Heart right ventricle (tissue), 16 donors: ENCODE measurements around the gene SGK2. TPM values are rescaled to one million over a fixed set of nuclear protein-coding genes. Genes with fewer than 3 reads are reported as not detected.

Source experiments
- ATAC-seq, 8 donors: fragments of 200-7000 bp; cut with Tn5 transposase; one replicate each; pipeline ENCODE4 v1.9.1; 2020; ENCODE audit warnings: mild to moderate bottlenecking in 8 of 8, moderate library complexity in 8 of 8, moderate number of reproducible peaks in 1 of 8
- DNase-seq, 2 donors: peaks; one replicate each; pipeline ENCODE4 v3.0.0-alpha.2; 2020
- H3K27ac ChIP-seq, 10 donors: fragments of 200-600 bp; sonication (generic) in 2 of 10; one replicate each; pipeline versions ENCODE4 v1.5.0 to v1.8.0; 2020 to 2022; ENCODE audit warnings: mild to moderate bottlenecking in 3 of 10
- H3K27me3 ChIP-seq, 7 donors: fragments of 200-600 bp; one replicate each; pipeline ENCODE4 v1.8.0; 2021 to 2022; ENCODE audit warnings: mild to moderate bottlenecking in 2 of 7
- H3K36me3 ChIP-seq, 9 donors: fragments of 200-600 bp; sonication (generic) in 1 of 9; one replicate each; pipeline versions ENCODE4 v1.5.0 to v1.8.0; 2020 to 2022; ENCODE audit warnings: mild to moderate bottlenecking in 2 of 9
- H3K4me1 ChIP-seq, 9 donors: fragments of 200-600 bp; sonication (generic) in 1 of 9; one replicate each; pipeline versions ENCODE4 v1.5.0 to v1.8.0; 2020 to 2022; ENCODE audit warnings: mild to moderate bottlenecking in 4 of 9
- H3K4me3 ChIP-seq, 10 donors: fragments of 200-600 bp; sonication (generic) in 2 of 10; one replicate each; pipeline versions ENCODE4 v1.5.0 to v1.8.0; 2020 to 2022; ENCODE audit warnings: mild to moderate bottlenecking in 7 of 10, moderate library complexity in 2 of 10
- H3K9me3 ChIP-seq, 11 donors: fragments of 200-600 bp in 10 of 11; sonication (generic) in 2 of 11; one replicate each; pipeline versions ENCODE4 v1.5.0 to v1.8.0; 2013 to 2022; ENCODE audit warnings: mild to moderate bottlenecking in 2 of 11, control low read depth in 1 of 11, moderate library complexity in 1 of 11
- CTCF ChIP-seq, 9 donors: fragments of 200-600 bp; sonication (generic) in 2 of 9; IDR thresholded peaks; one replicate each; pipeline versions ENCODE4 v1.5.0 to v1.8.0; 2021 to 2022; ENCODE audit warnings: antibody characterized with exemption in 9 of 9, mild to moderate bottlenecking in 5 of 9, moderate library complexity in 1 of 9
- WGBS, 2 donors: extraction: QIAGEN DNeasy Blood & Tissue Kit; methylation state at CpG; one replicate each; pipeline ENCODE4 v1.1.7; 2013; ENCODE audit warnings: inconsistent platforms in 1 of 2; 5-methylcytosine and 5-hydroxymethylcytosine counted together
- intact Hi-C, 10 donors: fragments of 100-400 bp; cut with DNase I; formaldehyde crosslinking; loops; one replicate each; pipeline versions ENCODE4 v1.11.1 to v1.14.2; 2022
- polyA plus RNA-seq, 2 donors: library from polyadenylated mRNA; stranded (reverse); fragments of 200-250 nt; gene quantifications; one replicate each; pipeline ENCODE4 v1.2.3, GENCODE V29; 2013
- total RNA-seq, 10 donors: library from RNA; stranded (reverse); fragmentation: NEBNext Ultra II Directional in 3 of 10; extraction: Animal tissue kit (Norgen Biotek cat#: 25700) in 3 of 10; gene quantifications; one replicate each; pipeline versions ENCODE4 v1.2.1 to v1.2.4, GENCODE V29; 2021 to 2023
- donor health status: Arrhythmogenic right ventricular cardiomyopathy.
- donor health status: ischemic (EF 13 %, LVEDD 7.1; RV severe dilation, severe dysfunction).
- donor health status: healthy with polysubstance abuse.
- donor health status: DM: no; HTN: yes; CAD: no.
- donor health status: DM: no; HTN: no; CAD: no.
- donor health status: ischemic (EF 25% LVEDD 6.9; RV normal size, moderate dysfunction).
- donor health status: ischemic (EF 25% LVEDD 5.7; RV mildly dilated, moderate dysfunction).
- donor health status: healthy.
- donor health status: DM: yes; HTN: yes; CAD: no.
- donor health status: Ischemic cardiomyopathy.
- donor health status: ischemic (EF 35%, LVEDD 5.7; RV mildly dilated, moderate dysfunction).
- donor health status: nonischemic (EF 11% LVEDD 7.7; RV severe dilation, severe dysfunction).
- donor health status: DM: yes; HTN: yes; CAD: no.
- donor health status: PGD.
- donor health status: ischemic (EF 29% LVEDD 5.4; RV normal size, mild dysfunction).
- donor health status: nonischemic (EF 23%, LVEDD 6.1; RV moderate dilation, normal function).

Gene SGK2
- total and polyA plus RNA-seq, 12 donors, result 0.09 to 3.1 (median 0.45) TPM; not detected in 3

DNA sequence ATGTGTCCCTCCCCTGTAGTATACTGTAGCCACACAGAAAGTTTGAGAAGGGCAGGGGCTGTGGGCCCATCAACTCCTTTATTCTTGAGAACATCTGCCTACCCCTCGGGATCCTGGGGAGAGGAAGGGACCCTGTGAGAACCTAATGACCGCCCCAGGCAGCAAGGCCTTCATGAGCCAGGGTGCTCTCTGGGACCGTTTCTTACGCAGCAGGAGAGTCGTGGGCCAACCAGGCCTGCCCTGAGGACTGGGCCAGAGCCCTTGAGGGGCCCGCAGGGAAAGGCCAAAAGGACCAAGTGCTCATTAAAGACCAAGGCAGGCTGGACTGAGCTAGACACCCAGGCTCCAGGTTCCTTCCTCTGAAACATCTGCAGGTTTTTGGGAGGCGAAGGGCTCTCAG lies 5.2 kb downstream of the SGK2 start:
- no peak for ATAC-seq
- Histone ChIP-seq H3K9me3 (no peaks in the 10 kb centered on the region), H3K4me1 (peaks cover 0 to 4% (median 0%) of the 10 kb centered on the region in 9 donors), H3K27ac (no peak overlapping the region), H3K36me3 (no peaks in the 10 kb centered on the region), H3K27me3 (no peaks in the 10 kb centered on the region), H3K4me3 (no peak overlapping the region)
- DNase-seq, result no peak
- TF ChIP-seq CTCF (IDR thresholded peaks at IDR 0.05), result no peak
- 95% methylated on average over 7 of the region's 7 CpGs for WGBS, 2 donors
- intact Hi-C loops, result no loop called here

DNA sequence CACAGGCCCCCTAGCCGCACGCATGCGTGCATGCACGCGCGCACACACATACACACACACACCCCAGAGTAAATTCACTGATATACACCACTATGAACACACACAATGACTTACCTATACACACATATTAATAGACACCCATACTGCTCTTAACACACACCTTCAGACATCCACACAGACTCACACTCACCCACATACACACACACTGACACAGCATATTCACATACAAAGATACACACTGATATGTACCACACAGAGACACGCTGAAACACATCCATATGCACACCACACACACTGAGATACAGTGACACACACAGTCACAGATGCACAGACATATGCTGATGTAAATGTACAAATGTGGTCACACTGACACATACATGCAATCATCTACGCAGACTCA lies 5.6 kb downstream of the SGK2 start:
- intact Hi-C loops, result no loop called here
- H3K27me3 ChIP-seq, result no peaks in the 10 kb centered on the region
- no peaks in the 10 kb centered on the region for H3K9me3 ChIP-seq
- no peak for TF ChIP-seq CTCF (IDR thresholded peaks at IDR 0.05)
- no peak for DNase-seq
- 99 to 100% methylated on average over 8 of the region's 8 CpGs for WGBS, 2 donors
- ATAC-seq, result no peak
- H3K4me3 ChIP-seq, result no peak overlapping the region
- no peaks in the 10 kb centered on the region for H3K36me3 ChIP-seq
- H3K27ac ChIP-seq, result no peak overlapping the region
- H3K4me1 ChIP-seq, result peaks cover 0 to 4% (median 0%) of the 10 kb centered on the region in 9 donors

- no peak for TF ChIP-seq CTCF (IDR thresholded peaks at IDR 0.05)
- 79 to 80% methylated on average over 18 of the region's 18 CpGs for WGBS, 2 donors
- Histone ChIP-seq H3K4me3 (no peak overlapping the region), H3K36me3 (no peaks in the 10 kb centered on the region), H3K27ac (no peak overlapping the region), H3K27me3 (no peaks in the 10 kb centered on the region), H3K9me3 (no peaks in the 10 kb centered on the region), H3K4me1 (peaks cover 0 to 4% (median 0%) of the 10 kb centered on the region in 9 donors)
- no peak for DNase-seq
- intact Hi-C loops, result no loop called here
- ATAC-seq, result no peak
These were observed 6.3 kb downstream of the SGK2 start for GRCh38 chr20:43564993-43565757.

DNA sequence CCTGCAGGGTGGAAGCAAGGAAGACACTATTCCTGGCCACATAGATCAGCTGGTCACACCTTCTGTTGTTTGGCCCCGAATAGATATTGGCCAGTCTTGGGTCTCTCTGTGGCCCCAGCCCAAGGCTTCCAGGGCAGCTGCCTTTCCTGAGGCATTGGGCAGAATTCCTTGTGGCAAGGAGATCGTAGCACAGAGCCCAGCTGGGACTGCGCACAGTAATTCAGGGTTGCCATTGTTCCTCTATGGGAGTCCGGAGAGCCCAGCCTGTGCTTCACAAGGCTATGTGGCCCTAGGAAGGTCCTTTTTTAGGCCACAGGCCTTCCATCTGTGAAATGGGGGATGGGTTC lies 6.9 kb downstream of the SGK2 start:
- H3K4me3 ChIP-seq, result no peak overlapping the region
- no peak for TF ChIP-seq CTCF (IDR thresholded peaks at IDR 0.05)
- H3K27ac ChIP-seq, result no peak overlapping the region
- H3K36me3 ChIP-seq, result no peaks in the 10 kb centered on the region
- intact Hi-C loops, result no loop called here
- ATAC-seq (no peak), DNase-seq (no peak)
- 76 to 98% methylated on average over 4 of the region's 4 CpGs for WGBS, 2 donors
- no peaks in the 10 kb centered on the region for H3K27me3 ChIP-seq
- H3K9me3 ChIP-seq, result no peaks in the 10 kb centered on the region
- peaks cover 0 to 4% (median 0%) of the 10 kb centered on the region in 9 donors for H3K4me1 ChIP-seq
